GM13976 (cell line): ENCODE results near the gene PSMC3.

Experiments used
- DNase-seq: peaks from one replicate; pipeline ENCODE4 v3.0.0; 2012; ENCODE audit warnings: low spot score
- CTCF ChIP-seq: IDR thresholded peaks from 2 replicates; pipeline ENCODE4 v1.5.1; 2012; ENCODE audit warnings: borderline replicate concordance, mild to moderate bottlenecking; ENCODE audit not compliant: insufficient read depth; ENCODE audit errors: extremely low read depth, missing control alignments, control extremely low read depth
- in situ Hi-C: fragments of 300-500 bp; cut with MboI; formaldehyde crosslinking; loops from one replicate; pipeline ENCODE4 v1.12.0; 2022; ENCODE audit warnings: low sequenced_read_pairs, mixed read lengths, inconsistent platforms; ENCODE audit not compliant: unreplicated experiment

Gene PSMC3

GRCh38 chr11:47438721-47439120 is 12.5 kb upstream of the PSMC3 start:
- in situ Hi-C loops: no loop called here
- no peak for DNase-seq
- no peak for TF ChIP-seq CTCF

DNA sequence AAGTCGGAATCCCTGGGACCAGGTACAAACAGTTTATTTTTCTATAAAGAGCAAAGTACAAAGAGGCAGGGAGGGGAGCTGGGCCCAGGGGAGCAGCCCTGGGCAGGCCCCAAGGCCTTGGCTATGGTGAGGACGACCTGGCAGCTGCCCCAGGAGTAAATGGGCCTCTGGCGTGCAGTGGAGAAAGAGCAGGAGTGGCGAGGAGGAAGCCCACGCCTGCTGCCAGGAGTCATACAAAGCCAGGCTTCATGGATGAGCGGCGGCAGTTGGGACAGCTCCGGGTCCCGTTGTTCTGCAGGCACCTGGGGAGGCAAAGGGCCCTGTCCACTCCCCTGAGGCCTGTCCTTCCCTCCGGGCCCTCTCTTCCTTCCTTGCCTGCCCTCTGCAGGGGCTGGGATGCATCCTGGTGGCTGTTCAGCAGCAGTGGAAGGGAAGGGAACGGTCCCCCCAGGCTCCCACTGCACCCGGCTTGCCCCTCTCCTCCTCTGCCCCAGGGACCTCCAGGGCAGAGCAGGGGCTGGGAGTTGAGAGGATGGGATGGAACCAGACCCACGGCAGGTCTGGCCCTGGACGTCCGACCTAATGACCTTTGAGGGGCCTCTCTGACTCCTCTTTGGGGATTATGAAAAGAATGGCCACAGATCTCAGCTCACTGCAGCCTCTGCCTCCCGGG is 11.6 kb upstream of the PSMC3 start:
- no peak for DNase-seq
- in situ Hi-C loops: no loop called here
- TF ChIP-seq CTCF: no peak

DNA sequence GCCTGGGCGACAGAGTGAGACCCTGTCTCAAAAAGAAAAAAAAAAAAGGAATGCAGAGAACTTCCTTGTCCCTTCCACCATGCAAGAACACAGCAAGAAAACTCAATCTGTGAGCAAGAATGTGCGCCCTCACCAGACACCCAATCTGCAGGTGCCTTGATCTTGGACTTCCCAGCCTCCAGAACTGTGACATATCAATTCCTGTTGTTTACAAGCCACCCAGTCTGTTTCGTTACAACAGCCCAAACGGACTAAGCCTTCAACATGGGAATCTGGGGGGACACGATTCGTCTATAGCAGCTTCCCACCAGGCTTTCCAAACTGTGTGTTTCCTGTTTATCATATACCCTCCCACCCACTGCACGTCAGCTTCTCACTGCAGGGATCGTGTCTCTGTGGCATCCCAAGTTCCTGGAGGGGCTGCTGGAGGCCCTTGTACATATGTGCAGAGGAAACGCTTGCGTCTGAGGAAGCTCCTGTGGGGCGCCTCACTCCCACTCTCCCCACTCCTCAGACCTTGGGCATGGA is 11.0 kb upstream of the PSMC3 start:
- in situ Hi-C loops: no loop called here
- DNase-seq: no peak
- TF ChIP-seq CTCF: no peak

DNA sequence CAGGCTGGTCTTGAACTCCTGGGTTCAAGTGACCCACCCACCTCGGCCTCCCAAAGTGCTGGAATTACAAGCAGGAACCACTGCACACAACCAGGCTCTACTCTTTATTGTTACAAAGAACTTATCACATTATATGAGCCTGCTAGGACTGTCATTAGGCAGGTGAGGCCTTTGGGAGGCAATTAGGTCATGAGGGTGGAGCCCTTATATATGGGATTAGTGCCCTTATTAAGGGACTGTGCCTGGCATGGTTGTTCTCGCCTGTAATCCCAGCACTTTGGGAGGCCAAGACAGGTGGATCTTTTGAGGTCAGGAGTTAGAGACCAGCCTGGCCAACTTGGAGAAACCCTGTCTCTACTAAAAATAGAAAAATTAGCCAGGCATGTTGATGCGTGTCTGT is 10.5 kb upstream of the PSMC3 start:
- no peak for TF ChIP-seq CTCF
- no peak for DNase-seq
- in situ Hi-C loops: no loop called here

- no peak for DNase-seq
- in situ Hi-C loops: no loop called here
- no peak for TF ChIP-seq CTCF
Measured at GRCh38 chr11:47435687-47436086, 9.4 kb upstream of the PSMC3 start.

- DNase-seq: no peak
- in situ Hi-C loops: no loop called here
- TF ChIP-seq CTCF: no peak
Measured at GRCh38 chr11:47434011-47434786, 8.0 kb upstream of the PSMC3 start.

- in situ Hi-C loops: no loop called here
- no peak for TF ChIP-seq CTCF
- DNase-seq: no peak
Measured at GRCh38 chr11:47433157-47433556, 6.9 kb upstream of the PSMC3 start.
